HG03097 (cell line): Measurements from ENCODE around the gene CASD1.
A peak's percentile ranks its signal among the peaks of the same experiment; 100 is the strongest.

ENCODE experiments used
- ATAC-seq: cut with Tn5 transposase; IDR thresholded peaks from one replicate; pipeline ENCODE4 v1.9.1; 2021; ENCODE audit not compliant: unreplicated experiment, low FRiP score

Gene CASD1

GRCh38 chr7:94509264-94509886 is at the start of gene CASD1:
Gene CASD1, plus strand, starts transcription at chr7:94509809. Its CDS starts 276 bp downstream, at chr7:94510085.
- ATAC-seq: peak; percentile 68

GRCh38 chr7:94466516-94466915 is 43.1 kb upstream of the CASD1 start:
- no peak for ATAC-seq

- ATAC-seq: no peak
Measured at GRCh38 chr7:94471604-94472003, 38.0 kb upstream of the CASD1 start.

- no peak for ATAC-seq
Measured at GRCh38 chr7:94472608-94473007, 37.0 kb upstream of the CASD1 start.

- no peak for ATAC-seq
Measured at GRCh38 chr7:94476251-94476840, 33.3 kb upstream of the CASD1 start.

- ATAC-seq: no peak
Measured at GRCh38 chr7:94477878-94478277, 31.7 kb upstream of the CASD1 start.

- no peak for ATAC-seq
Measured at GRCh38 chr7:94478648-94479214, 30.9 kb upstream of the CASD1 start.

GRCh38 chr7:94481279-94481678 is 28.3 kb upstream of the CASD1 start:
- ATAC-seq: no peak

GRCh38 chr7:94482796-94483195 is 26.8 kb upstream of the CASD1 start:
- ATAC-seq: no peak

GRCh38 chr7:94483843-94484242 is 25.8 kb upstream of the CASD1 start:
- no peak for ATAC-seq

- no peak for ATAC-seq
Measured at GRCh38 chr7:94486216-94486615, 23.4 kb upstream of the CASD1 start.

- no peak for ATAC-seq
Measured at GRCh38 chr7:94491410-94491809, 18.2 kb upstream of the CASD1 start.

- ATAC-seq: peak; percentile 96
Measured at GRCh38 chr7:94492601-94493000, 17.0 kb upstream of the CASD1 start.

- ATAC-seq: no peak
Measured at GRCh38 chr7:94497874-94498670, 11.5 kb upstream of the CASD1 start.

GRCh38 chr7:94498918-94499317 is 10.7 kb upstream of the CASD1 start:
- no peak for ATAC-seq

GRCh38 chr7:94507462-94507861 is 2.1 kb upstream of the CASD1 start:
- ATAC-seq: no peak

GRCh38 chr7:94507962-94508361 is 1.6 kb upstream of the CASD1 start:
- no peak for ATAC-seq

- ATAC-seq: peak; percentile 77
Measured at GRCh38 chr7:94509887-94510581, 425 bp downstream of the CASD1 start.

- ATAC-seq: no peak
Measured at GRCh38 chr7:94510582-94511496, 1.2 kb downstream of the CASD1 start.

- no peak for ATAC-seq
Measured at GRCh38 chr7:94511718-94512117, 2.1 kb downstream of the CASD1 start.
